GM12878 (cell line): ENCODE results near the gene ABCA13. TPM values are rescaled to one million over a fixed set of nuclear protein-coding genes. Genes with fewer than 3 reads are reported as not detected.
A peak's percentile ranks its signal among the peaks of the same experiment; 100 is the strongest.

ENCODE experiments used
- ATAC-seq: fragments of 200-7000 bp; cut with Tn5 transposase; 3 replicates; pipeline ENCODE4 v1.9.1; 2020; ENCODE audit warnings: mild to moderate bottlenecking, moderate library complexity
- BruUV-seq: library from RNA; stranded (reverse); fragments of 400-500 nt; replicated peaks from 2 replicates; lab custom pipeline; 2021; lab: Mats Ljungman, UMichigan
- CTCF ChIA-PET: fragments of 300-600 bp; sonication (Branson Sonifier 250); formaldehyde crosslinking; extraction: SDS; loops from one replicate; lab custom pipeline; 2021; ENCODE audit warnings: inconsistent platforms; lab: Yijun Ruan, JAX
- POLR2A ChIA-PET: fragments of 350-600 bp; formaldehyde crosslinking; extraction: SDS; loops from one replicate; lab custom pipeline; 2021; ENCODE audit warnings: inconsistent platforms; lab: Charles Lee
- RAD21 ChIA-PET: fragments of 300-600 bp; sonication (Branson Sonifier 250); formaldehyde crosslinking; loops from one replicate; lab custom pipeline; 2023; ENCODE audit warnings: antibody characterized with exemption; ENCODE audit not compliant: unreplicated experiment; lab: Charles Lee
- SMC1A ChIA-PET: fragments of 300-600 bp; sonication (Branson Sonifier 250); formaldehyde crosslinking; loops from one replicate; lab custom pipeline; 2023; ENCODE audit not compliant: unreplicated experiment, uncharacterized antibody; lab: Charles Lee
- DNase-seq: peaks from one replicate; pipeline ENCODE4 v3.0.0-alpha.2; 2011; ENCODE audit warnings: low read depth, low spot score
- FAIRE-seq: peaks from 3 replicates; lab custom pipeline; 2011; peaks lifted over from hg19 to GRCh38; lab: Jason Lieb, UNC
- H2AFZ ChIP-seq: 2 replicates; pipeline ENCODE4 v1.6.0; 2011; ENCODE audit warnings: low read depth, low read length, control low read depth; ENCODE audit not compliant: control insufficient read depth
- H3K27ac ChIP-seq: 2 replicates; pipeline ENCODE4 v1.5.1; 2011; ENCODE audit warnings: control low read depth; ENCODE audit not compliant: control insufficient read depth, insufficient read depth
- H3K27me3 ChIP-seq, 2 experiments: replicated peaks in 1 of 2; 2 replicates each; pipeline versions ENCODE4 v1.6.0 to v1.6.1; 2011; ENCODE audit warnings: low read length in 1 of 2; ENCODE audit not compliant: control insufficient read depth in 2 of 2, insufficient read depth in 2 of 2
- H3K36me3 ChIP-seq, 2 experiments: 2 replicates each; pipeline ENCODE4 v1.5.1; 2011; ENCODE audit warnings: low read length in 1 of 2; ENCODE audit not compliant: control insufficient read depth in 2 of 2, insufficient read depth in 2 of 2
- H3K4me1 ChIP-seq: 2 replicates; pipeline ENCODE4 v1.6.1; 2011; ENCODE audit warnings: mild to moderate bottlenecking, low read length, moderate library complexity, mixed read lengths; ENCODE audit not compliant: control insufficient read depth, insufficient read depth
- H3K4me2 ChIP-seq: 2 replicates; pipeline ENCODE4 v1.6.0; 2011; ENCODE audit warnings: control low read depth; ENCODE audit not compliant: control insufficient read depth, insufficient read depth
- H3K4me3 ChIP-seq: fragments of 200-600 bp; sonication (generic); 2 replicates; pipeline ENCODE4 v1.5.1; 2016
- H3K79me2 ChIP-seq: 2 replicates; pipeline ENCODE4 v1.6.0; 2011; ENCODE audit warnings: low read length; ENCODE audit not compliant: control insufficient read depth, insufficient read depth
- H3K9ac ChIP-seq: 2 replicates; pipeline ENCODE4 v1.8.0; 2011; ENCODE audit warnings: low read length, control low read depth, mixed read lengths; ENCODE audit not compliant: control insufficient read depth, insufficient read depth
- H3K9me3 ChIP-seq: replicated peaks from 3 replicates; pipeline ENCODE4 v1.5.1; 2011; ENCODE audit warnings: mild to moderate bottlenecking, low read length; ENCODE audit not compliant: control insufficient read depth, insufficient read depth
- H4K20me1 ChIP-seq: 2 replicates; pipeline ENCODE4 v1.6.0; 2011; ENCODE audit not compliant: control insufficient read depth, insufficient read depth
- BCL3 ChIP-seq: IDR thresholded peaks from 2 replicates; pipeline ENCODE4 v1.6.1; 2011; ENCODE audit warnings: borderline replicate concordance, low read depth, mild to moderate bottlenecking, moderate library complexity, low read length; ENCODE audit not compliant: insufficient read depth, poor library complexity, severe bottlenecking
- CHD4 ChIP-seq: fragments of 200-600 bp; sonication (generic); IDR thresholded peaks from 2 replicates; pipeline ENCODE4 v1.6.1; 2016; ENCODE audit warnings: mild to moderate bottlenecking
- E2F8 ChIP-seq: fragments of 450-650 bp; IDR thresholded peaks from 2 replicates; pipeline ENCODE4 v1.6.1; 2018; ENCODE audit warnings: mild to moderate bottlenecking, low read depth, moderate library complexity; ENCODE audit not compliant: partially characterized antibody
- WGBS: methylation state at CpG from one replicate; pipeline ENCODE4 v1.1.6; 2016; ENCODE audit warnings: low lambda C conversion rate; ENCODE audit not compliant: insufficient replicate concordance, insufficient coverage; ENCODE audit errors: missing lambda C conversion rate; 5-methylcytosine and 5-hydroxymethylcytosine counted together
- in situ Hi-C: fragments of 300-500 bp; cut with MboI; formaldehyde crosslinking; loops from 9 replicates; pipeline ENCODE4 v1.14.3; 2018; ENCODE audit warnings: mixed read lengths
- intact Hi-C: fragments of 100-400 bp; cut with micrococcal nuclease; formaldehyde crosslinking; loops from one replicate; pipeline ENCODE4 v1.14.2; 2022; ENCODE audit not compliant: unreplicated experiment
- polyA plus RNA-seq, 11 experiments: library from polyadenylated mRNA; depleted of rRNA in 4 of 11; unstranded in 6 of 11; stranded (reverse) in 5 of 11; fragments of >200 nt; fragmentation: Nextera tagmentation in 4 of 11; fragmentation: Illumina TruSeq in 1 of 11; extraction: Ambion mirVana in 4 of 11; extraction: Trizol in 1 of 11; gene quantifications; 1 replicate in 1 of 11; 2 replicates in 10 of 11; pipeline versions ENCODE4 v1.2.1 to v1.2.3, GENCODE V29; 2011 to 2016; ENCODE audit warnings: inconsistent platforms in 2 of 11, missing spikeins in 2 of 11, low read depth in 1 of 11
- total RNA-seq, 4 experiments: library from RNA; depleted of rRNA in 3 of 4; stranded (reverse); fragments of >200 nt in 3 of 4; fragmentation: Illumina TruSeq in 1 of 4; extraction: Trizol in 1 of 4; gene quantifications; 2 replicates each; pipeline versions ENCODE4 v1.2.1 to v1.2.3, GENCODE V29; 2013 to 2021

Gene ABCA13
- total and polyA plus RNA-seq, 10 of the 15 experiments (the other 5 are each of a cell fraction or from before 2014, with no cell fraction given): under 0.01 to 0.98 (median 0.04) TPM; not detected in 2

GRCh38 chr7:48360574-48360973 lies 189.3 kb downstream of the ABCA13 start:
- no TSS peak for BruUV-seq
- Histone ChIP-seq H3K27ac (no peak overlapping the region), H3K9me3 (no peaks in the 10 kb centered on the region), H3K36me3 (no peaks in the 10 kb centered on the region), H3K79me2 (no peaks in the 10 kb centered on the region), H3K4me3 (no peak overlapping the region), H3K4me1 (no peaks in the 10 kb centered on the region), H3K27me3 (no peaks in the 10 kb centered on the region)
- DNase-seq (no peak), ATAC-seq (no peak)
- in situ Hi-C loops: no loop called here
- SMC1A ChIA-PET: no interaction called here
- whole genome bisulfite sequencing: 33% methylated on average over 6 of the region's 6 CpGs
- POLR2A ChIA-PET: no interaction called here
- TF ChIP-seq CHD4: no peak
- TF ChIP-seq BCL3: peak; percentile 33
- TF ChIP-seq E2F8: no peak
- TF ChIP-seq, all 136 proteins: peak for 1
- CTCF ChIA-PET: no interaction called here
- RAD21 ChIA-PET: no interaction called here
- Histone ChIP-seq H3K9ac (no peak overlapping the region), H2AFZ (no peak overlapping the region), H3K4me2 (no peak overlapping the region), H4K20me1 (no peaks in the 10 kb centered on the region)
- intact Hi-C loops: no loop called here
- FAIRE-seq: no peak
